Measurements from ENCODE around the gene NEK3. TPM values are rescaled to one million over a fixed set of nuclear protein-coding genes. Genes with fewer than 3 reads are reported as not detected.

The NEK3 gene
- polyA plus RNA-seq, 1 donor from 2014 or later: 61.0 TPM

GRCh38 chr13:52118595-52118994, 40.8 kb downstream of the NEK3 start:
- no peaks in the 10 kb centered on the region for H3K36me3 ChIP-seq (ENCODE audit: insufficient read depth, low read length)
- H3F3A ChIP-seq (ENCODE audit: insufficient read depth, low read length, poor library complexity, severe bottlenecking): no peaks in the 10 kb centered on the region
- no peak overlapping the region for H3K4me3 ChIP-seq (ENCODE audit: low read length)
- H4K20me1 ChIP-seq (ENCODE audit: insufficient read depth): no peaks in the 10 kb centered on the region
- TF ChIP-seq RAD21 (conservative IDR thresholded peaks at IDR 0.05): no peak
- no peak for TF ChIP-seq SMC3 (conservative IDR thresholded peaks at IDR 0.05; ENCODE audit: poor library complexity)
- TF ChIP-seq REST (IDR thresholded peaks at IDR 0.05; ENCODE audit: borderline replicate concordance): no peak
- TF ChIP-seq EP300 (conservative IDR thresholded peaks at IDR 0.05; ENCODE audit: poor library complexity, severe bottlenecking): no peak
- TF ChIP-seq EZH2 (IDR thresholded peaks at IDR 0.05; ENCODE audit: borderline replicate concordance, insufficient read depth, low read length, poor library complexity, severe bottlenecking): no peak
- TF ChIP-seq POLR2AphosphoS5 (IDR thresholded peaks at IDR 0.05): no peak
- no peak for TF ChIP-seq MXI1 (conservative IDR thresholded peaks at IDR 0.05; ENCODE audit: poor library complexity, severe bottlenecking)
- TF ChIP-seq TAF1 (IDR thresholded peaks at IDR 0.05; ENCODE audit: low read depth): no peak
- TF ChIP-seq, protein P1, sequence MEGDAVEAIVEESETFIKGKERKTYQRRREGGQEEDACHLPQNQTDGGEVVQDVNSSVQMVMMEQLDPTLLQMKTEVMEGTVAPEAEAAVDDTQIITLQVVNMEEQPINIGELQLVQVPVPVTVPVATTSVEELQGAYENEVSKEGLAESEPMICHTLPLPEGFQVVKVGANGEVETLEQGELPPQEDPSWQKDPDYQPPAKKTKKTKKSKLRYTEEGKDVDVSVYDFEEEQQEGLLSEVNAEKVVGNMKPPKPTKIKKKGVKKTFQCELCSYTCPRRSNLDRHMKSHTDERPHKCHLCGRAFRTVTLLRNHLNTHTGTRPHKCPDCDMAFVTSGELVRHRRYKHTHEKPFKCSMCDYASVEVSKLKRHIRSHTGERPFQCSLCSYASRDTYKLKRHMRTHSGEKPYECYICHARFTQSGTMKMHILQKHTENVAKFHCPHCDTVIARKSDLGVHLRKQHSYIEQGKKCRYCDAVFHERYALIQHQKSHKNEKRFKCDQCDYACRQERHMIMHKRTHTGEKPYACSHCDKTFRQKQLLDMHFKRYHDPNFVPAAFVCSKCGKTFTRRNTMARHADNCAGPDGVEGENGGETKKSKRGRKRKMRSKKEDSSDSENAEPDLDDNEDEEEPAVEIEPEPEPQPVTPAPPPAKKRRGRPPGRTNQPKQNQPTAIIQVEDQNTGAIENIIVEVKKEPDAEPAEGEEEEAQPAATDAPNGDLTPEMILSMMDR (IDR thresholded peaks at IDR 0.05; ENCODE audit: poor library complexity, severe bottlenecking): no peak
- no peaks in the 10 kb centered on the region for H3K27me3 ChIP-seq (ENCODE audit: insufficient read depth, low read depth, low read length)
- no peaks in the 10 kb centered on the region for H3K9me3 ChIP-seq (ENCODE audit: low read length)
- H3K27ac ChIP-seq (ENCODE audit: low read length): no peak overlapping the region
- H3K4me2 ChIP-seq (ENCODE audit: low read length): no peak overlapping the region
- H3K79me2 ChIP-seq (replicated peaks; ENCODE audit: insufficient read depth, low read length): no peaks in the 10 kb centered on the region
- no peak overlapping the region for H3K9ac ChIP-seq (ENCODE audit: low read length)
- no peak overlapping the region for H2AFZ ChIP-seq (ENCODE audit: low read depth, low read length)
- no peaks in the 10 kb centered on the region for H3K9me2 ChIP-seq (ENCODE audit: insufficient read depth, low read length)

DNA sequence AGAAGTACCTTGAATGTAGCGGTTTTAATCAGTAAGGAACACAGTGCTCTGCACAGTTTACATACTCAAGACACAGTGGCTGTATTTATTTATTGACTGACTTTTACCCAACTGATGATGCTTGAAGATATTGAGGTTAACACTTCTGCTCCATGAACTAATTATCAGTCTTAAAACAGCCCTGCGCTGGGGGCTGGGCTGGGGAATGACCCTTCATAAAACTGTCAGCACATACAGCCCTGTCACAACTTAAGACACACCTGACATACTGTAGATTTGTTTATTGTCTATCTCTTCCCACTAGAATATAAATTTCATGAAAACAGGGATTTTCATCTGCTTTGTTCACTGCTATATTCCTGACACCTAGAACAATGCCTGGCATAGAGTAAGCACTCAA, 41.3 kb downstream of the NEK3 start:
- Histone ChIP-seq H3K27ac (ENCODE audit: low read length) (no peak overlapping the region), H3K9me2 (ENCODE audit: insufficient read depth, low read length) (no peaks in the 10 kb centered on the region), H3K79me2 (replicated peaks; ENCODE audit: insufficient read depth, low read length) (no peaks in the 10 kb centered on the region), H2AFZ (ENCODE audit: low read depth, low read length) (no peak overlapping the region), H3K36me3 (ENCODE audit: insufficient read depth, low read length) (no peaks in the 10 kb centered on the region), H3K9ac (ENCODE audit: low read length) (no peak overlapping the region), H3K9me3 (ENCODE audit: low read length) (no peaks in the 10 kb centered on the region), H3F3A (ENCODE audit: insufficient read depth, low read length, poor library complexity, severe bottlenecking) (no peaks in the 10 kb centered on the region), H3K4me2 (ENCODE audit: low read length) (no peak overlapping the region), H3K4me3 (ENCODE audit: low read length) (no peak overlapping the region), H4K20me1 (ENCODE audit: insufficient read depth) (no peaks in the 10 kb centered on the region), H3K27me3 (ENCODE audit: insufficient read depth, low read depth, low read length) (no peaks in the 10 kb centered on the region)
- TF ChIP-seq MXI1 (conservative IDR thresholded peaks at IDR 0.05; ENCODE audit: poor library complexity, severe bottlenecking) (no peak), EZH2 (IDR thresholded peaks at IDR 0.05; ENCODE audit: borderline replicate concordance, insufficient read depth, low read length, poor library complexity, severe bottlenecking) (no peak), TAF1 (IDR thresholded peaks at IDR 0.05; ENCODE audit: low read depth) (no peak), SMC3 (conservative IDR thresholded peaks at IDR 0.05; ENCODE audit: poor library complexity) (no peak), POLR2AphosphoS5 (IDR thresholded peaks at IDR 0.05) (no peak), EP300 (conservative IDR thresholded peaks at IDR 0.05; ENCODE audit: poor library complexity, severe bottlenecking) (no peak), REST (IDR thresholded peaks at IDR 0.05; ENCODE audit: borderline replicate concordance) (no peak), RAD21 (conservative IDR thresholded peaks at IDR 0.05) (no peak)
- TF ChIP-seq, protein P1 (IDR thresholded peaks at IDR 0.05; ENCODE audit: poor library complexity, severe bottlenecking): no peak
